HG03520 (cell line): ENCODE results near the gene MAPKAP1.
"Not testable (repeated sequence)": the region's sequence is repeated elsewhere in the genome, so short reads cannot be mapped to it uniquely, and the experiment has no call there.

ENCODE experiments used
- ATAC-seq: cut with Tn5 transposase; IDR thresholded peaks from one replicate; pipeline ENCODE4 v1.9.1; 2021; ENCODE audit warnings: mild to moderate bottlenecking, moderate library complexity; ENCODE audit not compliant: unreplicated experiment

MAPKAP1 gene

DNA sequence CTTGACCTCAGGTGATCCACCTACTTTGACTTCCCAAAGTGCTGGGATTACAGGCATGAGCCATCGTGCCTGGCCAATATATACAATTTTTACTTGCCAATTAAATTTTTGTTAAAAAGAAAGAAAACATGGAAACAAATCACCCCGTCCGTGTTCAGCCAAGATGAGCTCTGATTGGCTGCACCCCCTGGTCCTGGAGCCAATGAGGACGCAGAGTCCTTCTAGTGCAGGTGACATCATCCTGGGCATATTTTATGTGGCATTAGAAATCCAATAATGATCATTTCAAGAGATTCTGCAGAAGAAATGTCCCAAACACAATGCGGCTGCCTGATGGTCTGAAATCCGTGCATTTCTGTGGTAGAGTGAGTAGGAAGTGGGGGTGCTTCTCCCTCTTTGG lies 285.8 kb downstream of the MAPKAP1 start:
- no peak for ATAC-seq

- ATAC-seq: no peak
These were observed 288.6 kb downstream of the MAPKAP1 start for GRCh38 chr9:125418404-125418803.

GRCh38 chr9:125416517-125416916 lies 290.5 kb downstream of the MAPKAP1 start:
- no peak for ATAC-seq

DNA sequence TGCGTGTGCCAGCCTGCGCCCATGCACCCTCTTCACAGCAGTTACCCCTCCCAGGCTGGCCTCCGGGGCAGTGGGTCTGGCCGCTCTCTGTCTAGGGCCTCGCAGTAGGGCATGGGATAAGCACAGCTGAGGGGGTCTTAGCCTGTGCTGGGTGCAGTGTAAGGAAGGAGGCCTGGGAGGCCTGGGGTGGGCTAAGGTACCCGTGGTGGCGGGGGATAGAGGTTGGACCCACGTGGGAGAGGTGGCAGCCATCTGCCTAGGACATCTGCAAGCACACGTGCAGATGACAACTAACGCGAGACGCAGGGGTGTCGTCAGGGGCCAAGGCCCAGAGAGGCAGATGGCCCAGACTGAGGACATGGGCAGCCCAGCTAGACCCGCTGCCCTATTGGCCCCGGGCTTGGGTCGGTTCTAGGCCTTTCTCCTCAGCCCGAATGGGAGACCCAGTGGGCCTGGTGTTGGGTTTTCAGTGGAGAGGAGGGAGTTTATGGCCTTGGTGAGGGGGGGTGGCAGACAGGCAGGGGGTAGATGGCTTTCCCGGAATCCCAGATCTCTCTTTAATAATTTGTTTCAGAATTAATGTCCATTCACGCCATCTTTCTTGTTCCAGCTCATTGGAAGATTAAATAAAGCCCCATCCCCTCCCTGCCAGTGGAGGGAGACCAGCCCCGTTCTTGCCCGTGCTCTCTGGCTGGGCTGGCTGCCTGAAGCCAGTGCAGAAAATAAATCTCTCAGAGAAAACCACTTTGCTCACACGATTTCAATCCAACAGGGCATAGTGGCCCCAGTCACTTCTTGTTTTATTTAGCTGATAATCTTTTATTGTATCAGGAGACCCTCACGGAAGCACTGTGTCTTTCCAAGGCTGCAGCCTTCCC lies 291.2 kb downstream of the MAPKAP1 start:
- no peak for ATAC-seq

DNA sequence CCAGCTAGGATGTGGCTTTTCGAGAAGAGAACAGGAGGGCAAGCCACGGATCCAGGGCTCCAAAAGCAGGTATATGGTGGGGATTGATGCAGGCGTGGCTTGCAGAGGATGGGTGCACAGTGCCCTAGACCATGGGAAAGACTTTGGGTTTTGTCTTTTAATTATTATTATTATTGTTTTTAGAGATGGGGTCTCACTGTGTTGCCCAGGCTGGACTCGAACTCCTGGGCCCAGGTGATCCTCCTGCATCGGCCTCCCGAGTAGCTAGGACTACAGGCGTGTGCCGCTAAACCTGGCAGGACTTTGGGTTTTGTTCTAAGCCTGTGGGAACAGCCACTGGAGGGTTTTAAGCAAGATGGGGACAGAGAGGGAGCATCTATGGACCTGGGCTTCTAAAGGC lies 293.4 kb downstream of the MAPKAP1 start:
- ATAC-seq: no peak

GRCh38 chr9:125412166-125412565 lies 294.8 kb downstream of the MAPKAP1 start:
- ATAC-seq: no peak

DNA sequence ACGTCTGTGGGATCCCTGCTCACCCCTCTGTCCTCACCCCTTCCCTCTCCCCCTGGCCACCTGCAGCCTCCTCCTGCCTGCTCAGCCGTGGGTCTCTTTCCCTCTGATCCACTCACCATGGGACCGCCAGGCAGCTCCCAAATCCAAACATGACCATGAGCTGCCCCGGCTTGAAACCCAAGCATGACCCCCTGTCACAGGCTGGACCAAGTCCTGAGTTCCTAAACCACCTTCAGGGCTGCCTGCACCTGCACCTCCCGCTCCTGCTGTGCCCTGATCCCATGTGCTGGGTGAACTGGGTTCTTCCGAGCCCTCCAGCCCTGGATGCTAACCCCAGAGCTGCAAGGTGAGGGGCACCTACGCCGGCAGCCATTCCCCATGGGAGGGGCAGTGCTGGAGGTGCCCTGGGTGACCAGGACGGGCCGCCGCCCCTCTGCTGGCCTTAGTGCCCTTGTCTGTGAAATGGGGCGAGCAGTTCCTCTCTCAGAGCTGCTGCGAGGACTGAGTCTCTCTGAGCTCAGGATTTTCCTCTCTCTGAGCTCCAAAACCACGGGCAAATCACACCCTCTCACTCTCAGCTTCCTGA lies 295.7 kb downstream of the MAPKAP1 start:
- no peak for ATAC-seq

- ATAC-seq: no peak
These were observed 296.5 kb downstream of the MAPKAP1 start for GRCh38 chr9:125410522-125410894.

- ATAC-seq: no peak
These were observed 297.1 kb downstream of the MAPKAP1 start for GRCh38 chr9:125409637-125410521.

DNA sequence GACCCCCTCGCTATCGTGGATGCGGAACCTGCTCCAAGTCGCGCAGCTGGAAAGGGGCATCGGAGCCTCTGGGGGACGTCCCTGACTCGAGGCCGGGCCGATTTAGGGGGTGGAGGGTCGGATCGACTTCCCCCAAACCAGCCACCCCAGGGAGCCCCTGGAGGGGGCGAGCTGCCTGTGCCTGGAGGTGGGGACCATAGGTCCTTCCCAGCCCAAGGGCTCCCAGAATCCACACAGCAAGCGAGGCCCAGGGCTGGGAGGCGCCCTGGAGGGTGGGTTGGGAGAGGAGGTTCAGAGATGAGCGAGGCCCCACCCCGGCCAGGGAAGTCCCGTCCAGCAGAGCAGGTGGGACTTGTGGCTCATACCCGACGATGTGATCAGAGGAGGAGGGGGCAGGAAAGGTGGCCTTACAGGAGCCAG lies 297.8 kb downstream of the MAPKAP1 start:
- ATAC-seq: no peak

DNA sequence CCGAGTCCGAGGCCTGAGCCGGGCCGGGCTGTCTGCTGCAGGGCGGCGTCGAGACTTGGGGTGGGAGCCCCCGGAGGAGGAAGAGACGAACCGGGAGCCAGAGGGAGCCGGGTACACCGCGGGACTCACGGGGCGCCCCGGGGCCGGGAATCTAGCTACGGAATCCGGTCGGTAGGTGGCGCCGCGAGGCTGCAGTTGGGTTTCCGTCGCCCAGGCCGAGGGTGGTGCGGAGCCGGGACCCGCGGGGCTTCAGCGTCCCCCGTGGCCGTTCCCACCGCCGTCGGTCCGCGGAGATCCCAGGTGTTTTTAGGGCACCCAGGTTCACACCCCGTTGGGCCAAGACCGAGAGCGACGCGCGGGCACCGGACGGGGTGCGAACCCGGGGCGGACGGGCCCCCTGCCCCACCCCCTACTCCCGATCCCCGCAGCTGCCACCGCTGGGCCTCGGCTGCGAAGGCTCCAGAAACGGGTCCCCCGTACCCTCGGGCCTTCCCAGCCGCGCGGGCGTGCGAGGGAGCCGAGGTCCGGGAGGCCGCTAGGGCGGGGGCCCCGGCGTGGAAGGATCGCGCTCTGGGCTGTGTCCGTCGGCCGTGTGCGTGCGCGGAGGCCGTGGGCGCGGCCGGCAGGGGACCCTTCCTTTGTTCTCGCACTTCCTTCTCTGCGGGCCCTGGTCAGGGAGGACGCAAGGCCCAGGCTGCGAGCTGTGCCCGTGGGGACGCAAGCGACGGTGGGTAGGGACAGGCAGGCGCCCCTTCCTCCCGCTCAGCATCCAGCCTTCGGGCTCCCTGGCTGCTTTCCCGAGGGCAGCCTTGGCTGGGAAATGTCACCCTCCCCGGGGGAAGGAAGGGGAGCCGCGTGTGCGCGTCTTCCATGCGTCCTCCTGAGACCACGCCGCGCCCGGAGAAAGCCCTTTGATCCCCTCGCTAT lies 298.8 kb downstream of the MAPKAP1 start:
- ATAC-seq: no peak

DNA sequence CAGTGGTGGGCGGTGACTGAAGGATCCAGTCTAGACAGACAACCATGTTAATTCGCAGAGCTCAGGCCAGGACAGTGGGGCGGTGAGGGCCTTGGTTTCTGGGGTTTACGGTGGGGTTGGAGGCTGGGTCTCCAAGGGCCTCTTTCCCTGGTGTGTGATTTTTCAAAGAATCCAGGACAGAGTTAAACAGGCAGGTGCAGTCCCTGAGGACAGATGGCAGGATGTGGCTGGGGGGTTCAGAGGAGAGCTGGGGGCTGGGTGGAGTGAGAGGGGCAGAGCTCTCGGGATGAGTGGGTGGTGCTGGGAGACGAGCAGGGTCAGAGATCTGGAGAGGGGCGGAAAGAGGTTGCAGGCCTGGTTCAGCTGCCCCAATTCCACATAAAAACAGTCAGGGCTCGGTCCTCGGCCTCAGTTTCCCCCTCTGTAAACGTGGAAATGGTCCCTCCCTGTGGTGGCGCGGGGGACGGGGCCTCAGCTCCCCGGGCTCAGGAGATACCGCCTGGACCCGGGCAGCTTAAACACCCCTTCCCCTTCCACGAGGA lies 299.5 kb downstream of the MAPKAP1 start:
- ATAC-seq: no peak

- ATAC-seq: no peak
These were observed 300.3 kb downstream of the MAPKAP1 start for GRCh38 chr9:125406810-125407087.

- ATAC-seq: no peak
These were observed 300.8 kb downstream of the MAPKAP1 start for GRCh38 chr9:125405938-125406809.

DNA sequence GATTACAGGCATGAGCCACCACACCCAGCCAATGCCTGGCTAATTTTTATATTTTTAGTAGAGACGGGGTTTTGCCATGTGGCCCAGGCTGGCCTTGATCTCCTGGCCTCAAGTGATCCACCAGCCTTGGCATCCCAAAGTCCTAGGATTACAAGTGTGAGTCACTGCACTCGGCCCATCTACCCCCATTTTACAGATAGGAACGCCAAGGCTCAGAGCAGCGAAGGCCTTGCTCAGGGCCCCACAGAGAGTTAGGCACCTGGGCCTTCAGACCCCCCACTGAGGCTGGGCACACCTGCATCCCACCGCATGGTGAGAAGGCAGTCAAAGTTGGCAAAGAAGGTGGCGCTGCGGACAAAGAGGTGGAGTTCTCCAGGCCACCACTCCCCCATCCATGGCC lies 302.3 kb downstream of the MAPKAP1 start:
- no peak for ATAC-seq

GRCh38 chr9:125400725-125401716 lies 306.0 kb downstream of the MAPKAP1 start:
- no peak for ATAC-seq

DNA sequence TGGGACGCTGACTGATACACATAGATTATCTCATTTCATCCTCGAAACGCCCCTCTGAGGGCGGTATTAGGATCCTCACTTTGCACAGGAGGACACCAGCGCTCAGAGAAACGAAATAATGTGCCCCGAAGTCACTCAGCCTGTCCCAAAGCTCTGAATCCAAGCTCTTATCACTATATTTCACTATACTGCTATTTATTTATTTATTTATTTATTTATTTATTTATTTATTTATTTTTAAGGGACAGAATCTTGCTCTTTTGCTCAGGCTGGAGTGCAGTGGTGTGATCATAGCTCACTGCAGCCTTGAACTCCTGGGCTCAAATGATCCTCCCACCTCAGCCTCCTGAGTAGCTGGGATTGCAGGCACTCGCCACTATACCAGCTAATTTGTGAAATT lies 306.8 kb downstream of the MAPKAP1 start:
- ATAC-seq: not testable (repeated sequence)

DNA sequence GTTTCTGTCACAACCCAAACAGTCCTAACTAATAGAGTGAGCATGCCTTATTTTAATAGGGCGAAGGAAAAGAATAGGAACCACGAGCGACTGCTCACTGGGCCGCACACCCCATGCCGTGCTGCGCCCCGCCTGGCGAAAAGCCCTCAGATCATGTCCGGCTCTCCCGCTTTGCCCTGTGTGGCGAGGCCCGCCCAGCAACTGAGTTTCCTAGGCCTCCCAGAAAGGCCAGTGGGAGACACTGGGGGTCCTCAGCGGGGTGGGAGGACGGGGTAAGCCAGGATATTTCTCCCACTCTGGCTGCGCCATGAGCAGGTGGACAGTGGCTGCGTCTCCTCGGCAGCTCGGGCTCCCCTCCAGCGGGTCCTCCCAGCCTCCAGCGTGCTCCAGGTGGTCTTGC lies 307.3 kb downstream of the MAPKAP1 start:
- no peak for ATAC-seq
